Suprapubic skin (tissue), 3 donors: Measurements from ENCODE around the gene PUSL1.

Source experiments
- POLR2A ChIP-seq, 2 donors: fragments of 450-650 bp; IDR thresholded peaks; one replicate each; pipeline ENCODE4 v1.6.1; 2017; ENCODE audit warnings: antibody characterized with exemption in 2 of 2, mild to moderate bottlenecking in 2 of 2, moderate library complexity in 2 of 2
- TF ChIP-seq, protein P1 (sequence below), 2 donors: fragments of 200-600 bp in 1 of 2; fragments of 450-650 bp in 1 of 2; sonication (generic) in 1 of 2; IDR thresholded peaks; one replicate each; pipeline ENCODE4 v1.5.1; 2016 to 2019; ENCODE audit warnings: antibody characterized with exemption in 2 of 2, mild to moderate bottlenecking in 1 of 2, moderate library complexity in 1 of 2

DNA sequence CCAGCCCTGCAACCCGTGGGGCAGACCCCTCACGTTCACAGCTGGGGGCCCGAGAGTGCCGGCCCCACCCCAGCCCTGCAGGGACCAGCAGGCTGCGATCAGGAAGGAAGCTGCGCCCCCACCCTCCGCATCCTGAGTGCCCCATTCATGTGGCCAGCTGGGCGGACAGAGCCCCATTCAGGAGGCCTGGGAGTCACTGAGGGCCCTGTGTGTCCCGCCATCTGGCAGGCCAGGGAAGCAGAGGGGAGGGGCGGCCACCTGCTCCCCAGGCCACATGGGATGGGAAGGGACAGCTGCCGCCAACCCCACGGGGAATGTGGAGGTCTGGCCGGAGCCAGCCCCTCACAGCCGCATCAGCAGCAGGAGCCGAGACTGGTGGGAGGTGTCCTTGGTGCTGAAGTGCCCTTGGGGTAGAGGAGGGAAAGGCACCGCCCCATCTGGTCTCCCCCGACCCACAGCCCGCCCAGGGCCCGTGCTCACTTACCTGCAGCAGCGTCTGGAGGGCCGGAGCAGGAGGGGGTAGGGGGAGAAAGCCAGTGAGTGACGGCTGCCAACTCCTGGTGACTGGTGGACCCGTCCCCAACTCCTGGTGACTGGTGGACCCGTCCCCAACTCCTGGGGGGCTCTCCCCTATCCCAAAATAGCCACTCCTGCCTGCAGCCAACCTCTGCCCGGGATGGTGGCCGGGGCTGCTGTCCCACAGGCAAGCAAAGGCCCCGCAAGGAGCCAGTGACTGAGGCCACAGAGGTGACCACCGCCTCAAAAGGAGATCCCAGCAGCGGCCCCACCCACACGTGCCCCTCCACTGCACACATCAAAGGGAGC, 9.3 kb upstream of the PUSL1 start:
- TF ChIP-seq, protein P1, sequence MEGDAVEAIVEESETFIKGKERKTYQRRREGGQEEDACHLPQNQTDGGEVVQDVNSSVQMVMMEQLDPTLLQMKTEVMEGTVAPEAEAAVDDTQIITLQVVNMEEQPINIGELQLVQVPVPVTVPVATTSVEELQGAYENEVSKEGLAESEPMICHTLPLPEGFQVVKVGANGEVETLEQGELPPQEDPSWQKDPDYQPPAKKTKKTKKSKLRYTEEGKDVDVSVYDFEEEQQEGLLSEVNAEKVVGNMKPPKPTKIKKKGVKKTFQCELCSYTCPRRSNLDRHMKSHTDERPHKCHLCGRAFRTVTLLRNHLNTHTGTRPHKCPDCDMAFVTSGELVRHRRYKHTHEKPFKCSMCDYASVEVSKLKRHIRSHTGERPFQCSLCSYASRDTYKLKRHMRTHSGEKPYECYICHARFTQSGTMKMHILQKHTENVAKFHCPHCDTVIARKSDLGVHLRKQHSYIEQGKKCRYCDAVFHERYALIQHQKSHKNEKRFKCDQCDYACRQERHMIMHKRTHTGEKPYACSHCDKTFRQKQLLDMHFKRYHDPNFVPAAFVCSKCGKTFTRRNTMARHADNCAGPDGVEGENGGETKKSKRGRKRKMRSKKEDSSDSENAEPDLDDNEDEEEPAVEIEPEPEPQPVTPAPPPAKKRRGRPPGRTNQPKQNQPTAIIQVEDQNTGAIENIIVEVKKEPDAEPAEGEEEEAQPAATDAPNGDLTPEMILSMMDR (IDR thresholded peaks at IDR 0.05), result no peak
- no peak for TF ChIP-seq POLR2A (IDR thresholded peaks at IDR 0.05)
